Right forelimb (tissue), 1 donor: ENCODE measurements around the gene PRKCH.

Source experiments
- DNase-seq: peaks from one replicate; pipeline ENCODE4 v3.0.0-alpha.2; 2018

PRKCH gene

GRCh38 chr14:61338457-61338856 is 17.1 kb downstream of the PRKCH start:
- DNase-seq, result no peak

DNA sequence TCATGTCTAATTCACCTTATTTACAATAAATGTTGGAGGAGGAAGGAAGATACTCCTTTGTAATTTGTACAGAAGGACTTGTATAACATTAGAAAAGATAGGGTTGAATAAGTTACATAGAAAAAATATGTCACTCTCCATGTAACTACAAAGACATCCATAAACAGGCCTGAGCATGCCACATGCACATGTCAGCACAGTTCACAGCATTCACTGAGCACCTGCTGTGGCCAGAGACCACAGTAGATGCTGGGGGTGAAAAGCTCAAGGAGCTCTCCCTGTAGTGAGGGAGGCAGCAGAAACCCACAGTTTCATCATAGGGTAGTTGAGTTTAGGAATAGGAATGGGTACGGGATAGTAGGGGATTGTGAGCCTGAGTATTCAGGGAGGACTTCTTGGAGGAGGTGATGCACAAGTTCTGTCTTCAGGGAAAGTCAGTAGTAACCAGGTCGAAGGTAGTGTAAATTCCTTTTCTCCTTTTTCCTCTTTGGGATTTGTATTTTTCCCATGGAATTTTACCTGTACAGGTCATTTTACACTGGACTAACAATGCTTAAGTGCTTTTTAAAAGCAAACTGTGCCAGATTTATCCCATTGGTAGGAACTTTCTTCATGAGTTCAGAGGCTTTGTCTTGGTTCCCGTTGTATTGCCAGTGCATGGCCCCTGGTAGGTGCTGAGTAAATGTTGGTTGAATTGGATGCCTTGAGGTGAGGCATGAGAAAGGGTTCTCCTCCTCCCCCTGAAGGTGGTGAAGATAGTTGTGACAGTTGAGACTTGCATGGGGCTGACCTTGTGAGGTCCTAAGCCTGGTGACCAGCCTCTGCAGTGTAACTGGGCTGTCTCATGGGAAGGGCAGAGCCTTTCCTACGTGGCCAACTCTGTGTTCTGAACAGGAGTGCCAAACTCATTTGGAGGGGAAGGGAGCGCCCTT is 20.2 kb downstream of the PRKCH start:
- no peak for DNase-seq

DNA sequence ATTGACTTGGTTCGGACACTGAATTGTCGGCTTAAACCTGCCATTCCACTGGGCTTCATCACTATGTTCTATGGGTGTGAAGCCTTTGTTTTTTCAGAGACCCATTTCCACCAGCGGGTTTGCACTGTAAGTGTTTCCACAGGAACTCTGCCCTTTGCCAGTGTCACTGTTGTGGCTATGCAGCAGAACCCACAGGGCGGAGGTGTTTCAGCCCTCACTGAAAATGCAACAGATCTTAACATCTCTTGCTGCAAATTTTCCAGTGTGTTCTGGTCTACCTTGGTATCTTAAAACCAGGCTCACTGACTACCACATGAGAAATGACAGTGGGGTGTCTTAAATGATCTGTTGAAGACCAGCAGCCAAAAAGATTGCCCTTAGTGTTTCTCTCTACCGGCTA is 21.1 kb downstream of the PRKCH start:
- DNase-seq, result no peak

- DNase-seq, result no peak
These were observed 21.6 kb downstream of the PRKCH start for GRCh38 chr14:61342932-61343331.

DNA sequence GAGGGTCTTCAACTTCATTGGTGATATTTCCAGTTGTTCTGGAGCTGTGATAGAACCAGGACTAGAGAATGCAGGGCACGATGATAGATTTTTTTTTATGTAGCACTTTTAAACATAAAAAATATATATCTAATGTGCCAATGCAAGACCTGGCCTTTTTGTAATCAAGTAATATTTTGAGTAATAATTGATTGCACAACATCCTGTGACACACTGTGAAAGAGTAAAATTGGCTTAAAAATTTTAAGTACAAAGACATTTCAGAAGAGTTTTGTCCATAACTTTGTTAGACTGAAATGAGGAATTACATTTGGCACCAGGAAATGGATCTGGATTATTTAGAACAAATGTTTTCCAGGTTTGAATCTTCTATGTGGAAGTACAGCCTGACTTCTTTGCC is 22.1 kb downstream of the PRKCH start:
- DNase-seq, result no peak

GRCh38 chr14:61343991-61344405 is 22.6 kb downstream of the PRKCH start:
- no peak for DNase-seq

DNA sequence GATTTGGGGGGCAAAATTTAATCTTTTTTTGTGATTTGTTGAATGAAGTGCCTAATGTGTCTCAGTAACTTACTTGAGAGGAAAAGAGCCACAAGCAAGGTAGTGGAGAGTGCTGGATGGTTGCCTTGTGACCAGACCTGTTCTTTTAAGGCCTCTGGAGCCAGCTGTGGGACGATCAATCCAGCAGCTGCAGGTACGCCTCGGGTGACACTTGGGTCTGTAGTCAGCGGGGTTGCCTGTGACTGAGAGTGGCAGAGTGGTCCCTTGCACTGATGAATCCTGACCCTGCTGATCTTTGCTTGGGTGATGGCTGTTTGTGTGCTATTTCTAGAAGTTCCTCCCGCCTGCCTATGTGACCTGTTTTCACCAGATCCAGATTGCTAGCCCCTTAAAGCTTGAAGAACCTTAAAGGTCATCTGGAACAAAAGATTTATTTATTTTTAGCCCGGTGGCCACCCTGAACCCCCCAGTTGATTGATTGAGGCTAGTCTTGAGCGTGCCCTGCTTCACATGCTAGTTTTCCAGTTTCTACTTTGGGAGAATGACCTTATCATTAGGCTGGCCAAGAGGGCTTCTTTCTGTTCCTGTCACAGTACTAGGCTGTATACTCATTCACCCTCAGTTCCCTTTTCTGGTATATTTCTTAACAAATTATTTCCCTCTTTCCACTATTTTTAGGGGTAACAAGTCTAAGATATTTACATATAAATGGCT is 23.2 kb downstream of the PRKCH start:
- no peak for DNase-seq

- DNase-seq, result no peak
These were observed 23.7 kb downstream of the PRKCH start for GRCh38 chr14:61345151-61345482.

DNA sequence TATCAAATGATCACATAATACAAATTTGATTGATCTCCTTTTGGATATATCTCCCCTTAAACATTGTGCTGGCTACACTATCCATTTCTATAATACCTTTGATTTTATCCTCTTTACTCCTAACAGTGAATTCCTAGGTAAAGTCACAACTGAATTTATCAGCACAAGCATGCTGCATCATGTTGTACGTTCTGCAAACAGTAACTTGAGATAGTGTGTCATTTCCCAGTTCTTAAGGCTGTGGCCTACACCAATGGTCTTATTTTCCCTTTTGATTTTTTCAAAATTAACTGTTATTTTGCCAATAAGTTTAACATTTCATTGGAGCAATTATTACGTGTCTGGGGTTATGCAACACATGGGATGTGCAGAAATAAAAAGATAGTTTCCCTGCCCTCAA is 24.8 kb downstream of the PRKCH start:
- no peak for DNase-seq

GRCh38 chr14:61346793-61347192 is 25.4 kb downstream of the PRKCH start:
- DNase-seq, result no peak

DNA sequence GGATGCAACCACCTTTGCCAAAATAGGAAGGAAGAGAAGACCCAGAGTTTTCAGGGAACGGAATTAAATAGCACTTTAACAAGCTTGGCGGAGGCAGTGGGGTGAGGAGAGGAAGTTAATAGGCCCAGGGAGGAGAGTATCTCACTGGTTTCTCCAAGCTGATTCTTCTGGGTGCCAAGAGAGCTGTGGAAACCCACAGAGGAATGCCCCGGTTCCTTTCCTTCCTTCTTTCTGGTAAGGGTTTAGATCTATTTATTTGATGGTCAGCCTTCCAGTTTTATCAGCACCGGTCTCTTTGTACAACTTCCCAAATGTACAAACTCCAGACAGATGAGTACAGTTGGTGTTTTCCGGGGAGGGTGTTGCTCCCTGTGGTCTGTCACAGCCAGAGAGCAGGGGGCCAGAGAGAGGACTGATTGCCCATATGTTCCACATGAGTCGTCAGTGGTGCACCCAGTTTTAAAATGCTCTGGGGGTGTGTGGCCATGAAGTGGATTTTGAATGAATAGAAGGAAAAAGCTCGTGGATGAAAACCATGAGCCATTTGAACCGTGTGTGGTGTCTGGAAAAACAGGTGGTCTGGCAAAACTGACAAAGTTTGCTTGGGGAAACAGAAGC is 26.6 kb downstream of the PRKCH start:
- no peak for DNase-seq

DNA sequence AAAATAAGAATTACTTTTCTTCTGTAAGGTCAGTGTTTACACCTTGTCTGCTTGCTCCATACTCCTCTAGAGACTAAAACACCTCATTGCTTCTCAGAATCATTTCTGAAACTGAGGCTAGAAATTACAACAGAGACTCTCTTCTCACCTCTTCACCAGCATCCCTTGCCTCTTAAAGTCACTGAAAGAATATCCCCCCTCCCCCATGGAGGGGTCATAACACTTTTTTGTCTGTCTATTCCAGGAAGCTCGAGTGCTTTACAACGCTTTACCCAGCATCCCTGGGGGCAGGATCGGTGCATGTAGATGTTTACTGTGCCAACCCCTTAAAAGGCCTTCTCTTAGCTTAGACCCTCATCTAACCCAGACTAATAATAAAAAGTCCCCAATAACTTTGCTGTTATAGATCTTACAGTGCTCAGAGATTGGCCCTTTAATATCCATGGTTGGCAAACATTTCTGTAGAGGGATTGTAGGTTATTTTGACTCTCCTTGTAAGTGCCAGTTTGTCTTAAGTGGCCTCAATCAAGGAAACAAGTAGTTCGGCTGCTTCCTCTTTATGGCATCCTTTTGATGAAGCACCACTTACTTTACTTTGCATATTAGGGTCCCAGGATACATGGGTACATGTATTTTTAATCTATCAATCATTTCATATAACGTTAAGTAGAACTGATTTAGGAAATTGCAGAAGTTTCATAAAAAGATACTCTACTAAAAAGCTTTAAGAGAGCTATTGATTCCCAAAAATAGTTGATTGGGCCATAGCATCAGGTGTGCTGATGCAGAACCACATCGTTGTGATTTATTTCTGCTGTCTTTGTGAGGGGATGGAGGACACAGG is 29.3 kb downstream of the PRKCH start:
- no peak for DNase-seq

DNA sequence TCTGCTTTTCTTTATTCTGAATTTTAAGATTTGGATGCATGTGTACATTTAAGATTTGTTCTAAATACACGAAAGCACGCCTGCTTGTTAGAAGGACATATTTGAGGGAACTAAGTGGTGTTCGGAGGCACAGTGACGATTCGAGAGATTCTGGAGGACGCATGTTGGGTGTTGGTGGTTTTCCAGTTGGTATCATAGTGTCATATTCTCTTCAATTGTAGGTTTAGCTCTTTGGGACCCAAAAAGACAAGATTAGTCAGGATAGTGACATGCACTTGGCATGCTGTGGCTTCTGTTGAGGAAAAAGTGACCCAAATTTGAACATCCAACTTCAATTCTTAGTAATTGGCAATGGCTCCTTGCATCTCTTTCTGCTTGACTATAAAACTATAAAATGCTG is 30.1 kb downstream of the PRKCH start:
- no peak for DNase-seq

DNA sequence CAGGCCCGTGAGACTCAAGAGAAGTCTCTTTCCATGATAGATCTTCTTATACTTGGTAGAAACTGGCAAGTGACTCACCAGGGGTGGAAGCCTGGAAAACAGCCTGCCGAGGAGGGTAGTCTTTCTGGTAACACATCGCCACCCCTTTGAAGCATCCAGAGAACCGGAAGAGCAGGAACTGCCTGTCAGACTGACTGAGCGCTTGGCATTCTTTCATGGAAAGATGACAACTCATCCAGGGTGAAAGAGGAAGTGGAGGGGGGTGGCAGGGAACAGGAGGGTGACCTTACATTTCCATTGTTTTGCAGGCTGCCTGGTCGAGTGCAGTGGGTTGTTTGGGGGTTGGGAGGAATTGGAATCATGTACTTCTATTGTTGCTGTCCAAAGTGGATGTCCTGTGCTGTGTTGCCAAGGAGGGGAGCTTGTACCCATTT is 34.5 kb downstream of the PRKCH start:
- no peak for DNase-seq

GRCh38 chr14:61357123-61357522 is 35.7 kb downstream of the PRKCH start:
- DNase-seq, result no peak

- DNase-seq, result no peak
These were observed 37.3 kb downstream of the PRKCH start for GRCh38 chr14:61358554-61359226.

DNA sequence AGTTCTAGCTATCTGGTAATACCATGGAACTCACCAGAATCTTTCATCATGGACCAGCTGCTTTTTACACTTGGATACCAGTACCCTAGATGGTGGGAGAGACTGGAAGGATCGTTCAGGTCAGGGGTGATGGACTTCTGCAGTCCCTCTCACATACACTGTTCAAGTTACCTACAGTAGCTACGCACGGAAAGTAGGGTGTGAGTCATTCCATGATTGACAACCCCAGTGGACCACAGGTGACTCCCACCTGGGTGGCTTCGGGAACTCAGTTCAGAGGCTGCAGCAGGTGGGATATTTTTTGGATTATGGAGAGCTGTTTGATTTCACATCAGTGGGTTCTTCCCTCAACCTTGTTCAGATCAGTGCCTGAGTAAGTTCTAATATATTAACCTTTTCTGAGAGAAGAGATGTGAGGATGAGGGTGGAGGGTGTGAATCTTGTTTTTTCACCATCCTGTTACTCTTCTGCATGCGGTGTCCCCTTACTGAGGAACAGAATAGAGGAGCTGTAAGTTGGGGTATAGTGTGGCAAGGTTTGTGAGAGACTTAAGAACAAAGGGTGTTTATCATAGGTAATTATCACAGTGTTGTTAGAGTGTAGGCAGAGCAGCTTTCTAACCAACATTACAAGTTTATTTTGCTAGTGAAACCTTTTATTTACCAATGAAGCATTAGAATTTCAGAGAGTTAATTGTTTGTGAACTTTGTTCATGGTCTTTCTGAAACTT is 39.6 kb downstream of the PRKCH start:
- no peak for DNase-seq

DNA sequence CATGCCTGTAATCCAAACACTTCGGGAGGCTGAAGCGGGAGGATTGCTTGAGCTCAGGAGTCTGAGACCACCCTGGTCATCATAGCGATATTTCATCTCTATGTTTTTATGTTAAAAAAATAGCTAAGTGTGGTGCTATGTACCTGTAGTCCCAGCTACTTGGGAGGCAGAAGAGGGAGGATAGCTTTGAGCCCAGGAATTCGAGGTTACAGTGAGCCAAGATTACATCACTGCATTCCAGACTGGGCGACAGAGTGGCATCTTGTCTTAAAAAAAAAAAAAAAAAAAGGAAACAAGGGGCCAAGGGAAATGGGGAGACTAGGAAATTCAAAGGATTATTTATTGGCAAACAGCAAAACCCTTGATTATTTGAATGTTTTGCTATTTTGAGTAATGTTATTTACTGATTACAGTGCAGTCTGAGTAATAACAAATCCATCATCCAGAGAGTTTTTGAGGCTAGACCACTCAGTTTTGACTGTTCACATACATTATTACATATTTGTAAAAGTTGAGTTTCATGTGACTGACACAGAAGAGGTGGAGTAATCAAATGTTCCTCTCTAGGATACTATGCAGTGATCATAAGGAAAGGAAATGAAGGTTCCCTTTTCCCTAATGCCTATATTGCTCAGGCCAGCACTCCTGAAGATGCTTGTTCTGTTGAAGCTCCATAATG is 40.8 kb downstream of the PRKCH start:
- no peak for DNase-seq

DNA sequence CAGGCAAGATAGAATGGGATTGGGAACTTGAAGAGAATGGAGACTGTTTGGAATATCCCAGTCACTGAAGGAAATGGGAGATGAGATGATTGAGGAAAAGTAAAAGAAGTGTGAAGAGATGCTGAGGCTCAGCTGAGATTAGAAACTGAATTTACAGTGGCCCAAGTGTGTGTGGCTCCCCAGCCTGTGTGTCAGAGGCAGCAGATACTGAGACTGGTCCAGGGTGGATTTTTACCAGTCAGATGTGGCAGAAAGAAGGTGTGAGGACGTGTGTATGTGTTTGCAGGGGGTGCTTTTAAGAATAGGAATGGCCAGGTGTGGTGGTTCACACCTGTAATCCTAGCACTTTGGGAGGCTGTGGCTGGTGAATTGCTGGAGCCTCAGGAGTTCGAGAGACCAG is 42.9 kb downstream of the PRKCH start:
- no peak for DNase-seq

GRCh38 chr14:61365667-61366212 is 44.4 kb downstream of the PRKCH start:
- no peak for DNase-seq
